Keratinocyte (primary cell): ENCODE measurements around the gene AGPS. TPM values are rescaled to one million over a fixed set of nuclear protein-coding genes. Genes with fewer than 3 reads are reported as not detected.

ENCODE experiments used
- DNase-seq: peaks from one replicate; pipeline ENCODE4 v3.0.0-alpha.2; 2011; ENCODE audit warnings: low read depth, missing footprints, low spot score
- FAIRE-seq: peaks from 2 replicates; lab custom pipeline; 2011; peaks lifted over from hg19 to GRCh38; lab: Jason Lieb, UNC
- H2AFZ ChIP-seq: 2 replicates; pipeline ENCODE4 v1.6.0; 2012; ENCODE audit warnings: low read length, control low read depth, inconsistent platforms; ENCODE audit not compliant: control insufficient read depth
- H3K27ac ChIP-seq: 2 replicates; pipeline ENCODE4 v1.5.1; 2011; ENCODE audit warnings: low read length; ENCODE audit not compliant: control insufficient read depth, insufficient read depth
- H3K27me3 ChIP-seq: 3 replicates; pipeline ENCODE4 v1.6.0; 2011; ENCODE audit warnings: low read length; ENCODE audit not compliant: control insufficient read depth, insufficient read depth; ENCODE audit errors: extremely low read depth
- H3K36me3 ChIP-seq, 2 experiments: 2 replicates in 1 of 2; 3 replicates in 1 of 2; pipeline ENCODE4 v1.5.1; 2011; ENCODE audit warnings: low read length in 2 of 2, mild to moderate bottlenecking in 1 of 2; ENCODE audit not compliant: control insufficient read depth in 2 of 2, insufficient read depth in 2 of 2; ENCODE audit errors: extremely low read depth in 1 of 2
- H3K4me1 ChIP-seq: 3 replicates; pipeline ENCODE4 v1.5.1; 2011; ENCODE audit warnings: low read length; ENCODE audit not compliant: control insufficient read depth, insufficient read depth; ENCODE audit errors: extremely low read depth
- H3K4me2 ChIP-seq: 3 replicates; pipeline ENCODE4 v1.6.0; 2011; ENCODE audit warnings: low read depth, low read length; ENCODE audit not compliant: control insufficient read depth, insufficient read depth; ENCODE audit errors: extremely low read depth
- H3K4me3 ChIP-seq, 3 experiments: fragments of 200-600 bp in 1 of 3; sonication (generic) in 1 of 3; 2 replicates in 2 of 3; 3 replicates in 1 of 3; pipeline ENCODE4 v1.5.1; 2011 to 2016; ENCODE audit warnings: low read length in 3 of 3, mild to moderate bottlenecking in 3 of 3, control low read depth in 2 of 3, inconsistent platforms in 1 of 3, low read depth in 1 of 3, mixed read lengths in 1 of 3, mixed run types in 1 of 3, moderate library complexity in 1 of 3; ENCODE audit not compliant: control insufficient read depth in 2 of 3, insufficient read depth in 2 of 3; ENCODE audit errors: extremely low read depth in 1 of 3
- H3K79me2 ChIP-seq: 2 replicates; pipeline ENCODE4 v1.6.0; 2012; ENCODE audit warnings: low read length; ENCODE audit not compliant: control insufficient read depth, insufficient read depth
- H3K9ac ChIP-seq: 3 replicates; pipeline ENCODE4 v1.6.0; 2011; ENCODE audit warnings: low read length; ENCODE audit not compliant: control insufficient read depth, insufficient read depth; ENCODE audit errors: extremely low read depth
- H3K9me1 ChIP-seq: 3 replicates; pipeline ENCODE4 v1.6.0; 2011; ENCODE audit warnings: low read length; ENCODE audit not compliant: control insufficient read depth, insufficient read depth; ENCODE audit errors: extremely low read depth
- H3K9me3 ChIP-seq: 2 replicates; pipeline ENCODE4 v1.5.1; 2012; ENCODE audit warnings: low read depth, low read length; ENCODE audit not compliant: control insufficient read depth
- H4K20me1 ChIP-seq: 3 replicates; pipeline ENCODE4 v1.6.0; 2011; ENCODE audit warnings: low read length; ENCODE audit not compliant: control insufficient read depth, insufficient read depth; ENCODE audit errors: extremely low read depth
- CTCF ChIP-seq, 3 experiments: IDR thresholded peaks in 1 of 3; conservative IDR thresholded peaks in 1 of 3; optimal IDR thresholded peaks in 1 of 3; 2 replicates in 2 of 3; 3 replicates in 1 of 3; pipeline versions ENCODE3 to v1.5.1; 2011; ENCODE audit warnings: low read length in 3 of 3, mild to moderate bottlenecking in 3 of 3, moderate library complexity in 2 of 3, control low read depth in 1 of 3, inconsistent platforms in 1 of 3; ENCODE audit not compliant: insufficient read depth in 2 of 3; ENCODE audit errors: extremely low read depth in 1 of 3
- EZH2 ChIP-seq: IDR thresholded peaks from one replicate; pipeline ENCODE4 v1.6.1; 2012; ENCODE audit warnings: inconsistent platforms, mild to moderate bottlenecking, low read length, moderate library complexity
- dilution Hi-C: fragments of 300-500 bp; cut with MboI; formaldehyde crosslinking; loops from one replicate; pipeline ENCODE4 v1.7.0; 2020; ENCODE audit warnings: low sequenced_read_pairs; ENCODE audit not compliant: extremely low pct_ligation_motif_present
- polyA plus RNA-seq, 5 experiments: library from polyadenylated mRNA; depleted of rRNA in 3 of 5; stranded (reverse) in 3 of 5; stranded (forward) in 1 of 5; unstranded in 1 of 5; fragments of >200 nt; gene quantifications; 1 replicate in 1 of 5; 2 replicates in 3 of 5; 3 replicates in 1 of 5; pipeline versions ENCODE4 v1.2.1 to v1.2.3, GENCODE V29; 2011 to 2012; ENCODE audit warnings: missing spikeins in 2 of 5, low read depth in 1 of 5, low replicate concordance in 1 of 5

The AGPS gene
- polyA plus RNA-seq, 1 donor (not counting 4 experiments of a cell fraction or from before 2014, with no cell fraction given), result 28.0 TPM

- TF ChIP-seq CTCF (optimal IDR thresholded peaks at IDR 0.05 in 1 of 3, IDR thresholded peaks at IDR 0.05 in 1 of 3, conservative IDR thresholded peaks at IDR 0.05 in 1 of 3; ENCODE audit: extremely low read depth in 1 of 3, insufficient read depth in 2 of 3, low read length in 3 of 3), result no peak
- no peak for TF ChIP-seq EZH2
- H3K9me1 ChIP-seq, result no peaks in the 10 kb centered on the region
- no peak for FAIRE-seq
- H3K4me3 ChIP-seq, result no peak overlapping the region
- no peaks in the 10 kb centered on the region for H3K27me3 ChIP-seq
- no peaks in the 10 kb centered on the region for H3K9me3 ChIP-seq
- no peaks in the 10 kb centered on the region for H3K79me2 ChIP-seq
- no peak for DNase-seq
- dilution Hi-C loops, result no loop called here
- H2AFZ ChIP-seq, result no peak overlapping the region
- H3K36me3 ChIP-seq, result no peaks in the 10 kb centered on the region
- no peak overlapping the region for H3K4me2 ChIP-seq
- H3K9ac ChIP-seq, result no peak overlapping the region
- H4K20me1 ChIP-seq, result no peaks in the 10 kb centered on the region
- H3K27ac ChIP-seq, result no peak overlapping the region
- no peaks in the 10 kb centered on the region for H3K4me1 ChIP-seq
Measured at GRCh38 chr2:177541258-177541991, 148.9 kb downstream of the AGPS start.

GRCh38 chr2:177542396-177542795 is 149.8 kb downstream of the AGPS start:
- Histone ChIP-seq H3K9ac (no peak overlapping the region), H3K27me3 (no peaks in the 10 kb centered on the region), H2AFZ (no peak overlapping the region), H3K9me3 (no peaks in the 10 kb centered on the region), H3K4me1 (no peaks in the 10 kb centered on the region), H4K20me1 (no peaks in the 10 kb centered on the region), H3K27ac (no peak overlapping the region), H3K9me1 (no peaks in the 10 kb centered on the region), H3K79me2 (no peaks in the 10 kb centered on the region), H3K4me3 (no peak overlapping the region), H3K36me3 (no peaks in the 10 kb centered on the region), H3K4me2 (no peak overlapping the region)
- dilution Hi-C loops, result no loop called here
- TF ChIP-seq EZH2 (no peak), CTCF (optimal IDR thresholded peaks at IDR 0.05 in 1 of 3, IDR thresholded peaks at IDR 0.05 in 1 of 3, conservative IDR thresholded peaks at IDR 0.05 in 1 of 3; ENCODE audit: extremely low read depth in 1 of 3, insufficient read depth in 2 of 3, low read length in 3 of 3) (no peak)
- FAIRE-seq, result no peak
- no peak for DNase-seq
